ENCODE measurements around the gene ZBTB7A.

ZBTB7A gene

GRCh38 chr19:4061178-4061682 lies 5.5 kb downstream of the ZBTB7A start:
- H3K4me3 ChIP-seq (ENCODE audit: low read depth, low read length), result no peak overlapping the region
- H3K36me3 ChIP-seq, result peaks cover 44% of the 10 kb centered on the region
- TF ChIP-seq CTCF (IDR thresholded peaks at IDR 0.05; ENCODE audit: low read depth, low read length), result no peak
- no peaks in the 10 kb centered on the region for H3K27me3 ChIP-seq (ENCODE audit: insufficient read depth, low read depth, severe bottlenecking)
- no peaks in the 10 kb centered on the region for H3K9me3 ChIP-seq (ENCODE audit: severe bottlenecking)
- peak overlapping the region; percentile 98 for H3K27ac ChIP-seq
- DNase-seq, result no peak

DNA sequence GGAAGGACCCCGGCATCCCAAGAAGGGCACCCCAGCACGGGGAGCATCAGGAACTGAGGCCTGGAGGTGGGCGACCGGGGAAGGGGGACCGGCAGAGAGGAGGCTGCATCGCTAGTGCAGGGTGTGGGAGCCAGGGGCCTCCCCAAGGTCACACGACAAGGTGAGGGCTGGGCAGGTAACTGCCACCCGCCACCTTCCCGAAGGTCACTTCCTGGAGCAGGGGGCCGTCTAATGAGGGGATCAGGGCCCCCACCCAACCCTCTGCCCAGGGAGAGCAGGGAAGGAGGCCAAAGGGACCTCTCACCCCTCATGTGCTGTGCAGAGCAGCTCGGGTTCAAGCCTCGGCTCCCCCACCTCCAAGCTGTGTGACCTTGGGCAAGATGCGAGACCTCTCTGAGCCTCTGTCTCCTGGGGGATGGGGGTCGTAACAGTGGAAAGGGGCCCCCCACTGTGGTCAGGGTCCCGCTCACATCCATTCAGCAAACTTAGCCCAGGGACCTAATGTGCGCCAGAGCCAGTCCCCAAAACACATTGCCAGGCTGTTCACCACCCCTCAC lies 6.0 kb downstream of the ZBTB7A start:
- no peak for DNase-seq
- H3K9me3 ChIP-seq (ENCODE audit: severe bottlenecking), result no peaks in the 10 kb centered on the region
- peak overlapping the region; percentile 98 for H3K27ac ChIP-seq
- no peak for TF ChIP-seq CTCF (IDR thresholded peaks at IDR 0.05; ENCODE audit: low read depth, low read length)
- H3K4me3 ChIP-seq (ENCODE audit: low read depth, low read length), result no peak overlapping the region
- H3K27me3 ChIP-seq (ENCODE audit: insufficient read depth, low read depth, severe bottlenecking), result no peaks in the 10 kb centered on the region
- peaks cover 50% of the 10 kb centered on the region for H3K36me3 ChIP-seq

DNA sequence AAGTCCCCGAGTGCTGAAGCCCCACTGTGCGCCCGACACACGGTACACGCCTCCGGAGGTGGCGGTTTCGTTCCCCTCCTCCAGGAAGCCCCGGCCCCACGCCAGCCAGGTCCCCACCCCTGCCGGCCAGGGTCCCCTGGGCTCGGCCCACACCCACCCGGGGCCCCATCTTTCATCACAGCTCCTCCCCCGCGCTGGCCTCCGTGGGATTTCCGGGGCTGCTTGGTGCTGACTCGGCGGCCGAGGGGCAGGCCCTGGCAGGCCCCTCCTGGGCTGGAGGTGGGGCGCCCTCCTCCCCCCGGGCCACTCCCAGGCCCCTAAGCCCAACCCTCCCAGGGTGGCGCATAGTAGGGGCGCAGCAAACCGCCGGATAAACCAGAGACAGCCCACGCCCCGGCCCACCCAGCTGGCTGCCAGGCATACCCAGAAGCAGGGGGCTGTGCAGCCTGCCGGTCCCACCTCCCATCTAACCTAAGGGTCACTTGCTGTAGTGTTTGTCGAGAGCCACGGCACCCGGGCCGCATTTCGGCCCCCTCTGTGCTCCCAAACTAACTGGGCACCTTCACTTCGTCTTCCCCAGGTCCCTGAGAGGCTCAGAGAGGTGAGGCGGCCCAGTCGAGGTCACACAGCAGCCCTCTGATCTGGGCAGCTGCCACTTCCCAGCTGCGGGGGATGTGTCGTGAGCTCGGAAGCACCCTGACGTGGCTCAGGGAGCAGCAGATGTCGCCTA lies 6.6 kb downstream of the ZBTB7A start:
- Histone ChIP-seq H3K9me3 (ENCODE audit: severe bottlenecking) (no peaks in the 10 kb centered on the region), H3K27me3 (ENCODE audit: insufficient read depth, low read depth, severe bottlenecking) (no peaks in the 10 kb centered on the region), H3K27ac (peak overlapping the region; percentile 98), H3K4me3 (ENCODE audit: low read depth, low read length) (no peak overlapping the region), H3K36me3 (peaks cover 56% of the 10 kb centered on the region)
- no peak for DNase-seq
- no peak for TF ChIP-seq CTCF (IDR thresholded peaks at IDR 0.05; ENCODE audit: low read depth, low read length)

DNA sequence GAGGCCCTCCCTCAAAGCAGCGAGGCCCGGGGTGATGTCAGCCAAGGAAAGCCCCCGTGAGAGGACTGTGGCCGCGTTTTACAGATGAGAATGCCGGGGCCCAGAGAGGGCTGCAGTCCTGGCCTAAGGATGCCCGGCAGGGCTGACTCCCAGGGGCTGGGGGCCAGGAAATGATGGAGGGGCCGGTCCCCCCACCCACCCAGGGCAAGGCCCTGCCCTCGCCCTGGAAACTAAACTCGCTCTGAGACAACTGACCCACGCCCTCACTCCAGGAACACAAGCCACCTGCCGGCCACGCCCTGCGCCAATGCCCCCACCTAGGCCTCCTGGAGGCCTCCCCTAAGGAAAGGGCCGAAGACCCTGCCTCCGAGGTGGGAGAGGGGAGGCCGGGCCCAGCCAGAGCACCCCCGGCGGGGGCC lies 7.2 kb downstream of the ZBTB7A start:
- Histone ChIP-seq H3K27ac (peak overlapping the region; percentile 98), H3K4me3 (ENCODE audit: low read depth, low read length) (no peak overlapping the region), H3K9me3 (ENCODE audit: severe bottlenecking) (no peaks in the 10 kb centered on the region), H3K36me3 (peaks cover 58% of the 10 kb centered on the region), H3K27me3 (ENCODE audit: insufficient read depth, low read depth, severe bottlenecking) (no peaks in the 10 kb centered on the region)
- DNase-seq, result no peak
- TF ChIP-seq CTCF (IDR thresholded peaks at IDR 0.05; ENCODE audit: low read depth, low read length), result no peak

DNA sequence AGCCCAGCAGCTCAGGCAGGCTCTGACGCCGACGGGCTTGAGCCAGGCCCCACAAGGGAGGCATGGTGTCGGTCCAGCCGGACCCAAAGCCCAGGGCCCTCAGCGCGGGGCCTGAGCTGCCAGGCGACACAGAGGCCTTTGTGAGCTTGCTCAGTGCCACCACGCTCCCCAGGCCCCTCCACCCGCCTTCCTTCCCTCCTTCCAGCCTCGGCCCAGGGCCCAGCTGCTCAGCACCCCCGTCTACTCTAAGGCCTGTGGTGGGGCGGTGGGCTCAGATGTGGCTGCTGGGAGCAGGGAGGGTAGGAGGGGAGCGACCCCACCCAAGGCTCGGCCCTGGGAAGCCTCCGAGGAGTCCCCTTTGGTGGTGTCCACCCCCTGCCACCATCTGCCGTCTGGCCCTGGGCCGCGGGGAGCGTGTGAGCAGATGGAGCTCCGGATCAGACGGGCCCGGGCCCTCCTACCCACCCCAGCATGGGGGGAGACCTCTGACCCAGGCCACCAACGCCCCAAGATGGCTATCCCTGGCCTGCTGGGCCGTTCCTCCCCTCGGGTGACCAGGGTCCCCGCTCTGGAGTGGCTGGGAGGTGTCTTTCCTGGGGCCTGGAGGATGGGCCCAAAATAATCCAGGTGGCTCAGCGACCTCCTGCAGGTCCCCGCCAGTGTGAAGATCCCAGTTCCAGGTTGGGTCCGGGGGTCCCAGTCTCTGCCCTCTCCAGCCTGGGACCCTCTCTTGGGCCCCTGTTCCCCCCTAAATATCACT lies 7.8 kb downstream of the ZBTB7A start:
- no peaks in the 10 kb centered on the region for H3K9me3 ChIP-seq (ENCODE audit: severe bottlenecking)
- peak overlapping the region; percentile 40 for H3K4me3 ChIP-seq (ENCODE audit: low read depth, low read length)
- peak; percentile 95 for DNase-seq
- TF ChIP-seq CTCF (IDR thresholded peaks at IDR 0.05; ENCODE audit: low read depth, low read length), result no peak
- H3K27ac ChIP-seq, result peak overlapping the region; percentile 98
- peaks cover 61% of the 10 kb centered on the region for H3K36me3 ChIP-seq
- no peaks in the 10 kb centered on the region for H3K27me3 ChIP-seq (ENCODE audit: insufficient read depth, low read depth, severe bottlenecking)
